HepG2 (cell line): ENCODE measurements around the gene ITGB5. TPM values are rescaled to one million over a fixed set of nuclear protein-coding genes. Genes with fewer than 3 reads are reported as not detected.

Experiments used
- CAMTA2 ChIP-seq: sonication (generic); formaldehyde crosslinking; IDR thresholded peaks from 2 replicates; pipeline ENCODE4 v1.4.0; 2020; ENCODE audit warnings: mild to moderate bottlenecking, missing genetic modification reagents, borderline replicate concordance
- FOXK1 ChIP-seq: sonication (generic); formaldehyde crosslinking; IDR thresholded peaks from 2 replicates; pipeline ENCODE4 v1.4.0; 2020; ENCODE audit warnings: low read depth, missing genetic modification reagents, borderline replicate concordance
- GTF3A ChIP-seq: sonication (generic); formaldehyde crosslinking; conservative IDR thresholded peaks from 2 replicates; pipeline ENCODE4 v1.4.0; 2020; ENCODE audit warnings: mild to moderate bottlenecking, missing genetic modification reagents
- HOXA5 ChIP-seq: sonication (generic); formaldehyde crosslinking; IDR thresholded peaks from 2 replicates; pipeline ENCODE4 v1.4.0; 2020; ENCODE audit warnings: missing genetic modification reagents
- JUND ChIP-seq: sonication (generic); formaldehyde crosslinking; IDR thresholded peaks from 2 replicates; pipeline ENCODE4 v1.8.0; 2022; ENCODE audit warnings: mild to moderate bottlenecking, missing genetic modification reagents
- KLF13 ChIP-seq: sonication (generic); formaldehyde crosslinking; IDR thresholded peaks from 2 replicates; pipeline ENCODE4 v1.4.0; 2020; ENCODE audit warnings: mild to moderate bottlenecking, missing genetic modification reagents
- MAX ChIP-seq: IDR thresholded peaks from 2 replicates; pipeline ENCODE4 v1.6.1; 2012; ENCODE audit warnings: inconsistent platforms
- MEIS2 ChIP-seq: sonication (generic); formaldehyde crosslinking; IDR thresholded peaks from 2 replicates; pipeline ENCODE4 v1.9.0; 2021; ENCODE audit warnings: mild to moderate bottlenecking, missing genetic modification reagents
- NCOA2 ChIP-seq: sonication (generic); formaldehyde crosslinking; IDR thresholded peaks from 2 replicates; pipeline ENCODE4 v1.8.0; 2022; ENCODE audit warnings: inconsistent platforms
- NFKBIZ ChIP-seq: IDR thresholded peaks from 2 replicates; pipeline ENCODE4 v1.6.1; 2018; ENCODE audit warnings: missing genetic modification reagents, missing compliant biosample characterization
- NR2F2 ChIP-seq: IDR thresholded peaks from 2 replicates; pipeline ENCODE4 v1.6.1; 2012; ENCODE audit warnings: low read depth, inconsistent platforms, borderline replicate concordance
- PHF21A ChIP-seq: sonication (generic); formaldehyde crosslinking; IDR thresholded peaks from 2 replicates; pipeline ENCODE4 v1.5.0; 2020; ENCODE audit warnings: mild to moderate bottlenecking, missing genetic modification reagents
- RFX3 ChIP-seq: IDR thresholded peaks from 2 replicates; pipeline ENCODE4 v1.6.1; 2016; ENCODE audit warnings: missing biosample characterization, missing genetic modification reagents
- RNF219 ChIP-seq: sonication (generic); formaldehyde crosslinking; IDR thresholded peaks from 2 replicates; pipeline ENCODE4 v1.5.0; 2020; ENCODE audit warnings: mild to moderate bottlenecking, missing genetic modification reagents
- RXRA ChIP-seq: sonication (generic); formaldehyde crosslinking; IDR thresholded peaks from 2 replicates; pipeline ENCODE4 v1.5.1; 2020; ENCODE audit warnings: missing genetic modification reagents
- SNRNP70 ChIP-seq: fragments of 200-400 bp; formaldehyde crosslinking; IDR thresholded peaks from 2 replicates; pipeline ENCODE4 v1.6.1; 2017; ENCODE audit warnings: mild to moderate bottlenecking, low read depth, low read length, moderate library complexity
- THAP11 ChIP-seq: IDR thresholded peaks from 2 replicates; pipeline ENCODE4 v1.6.1; 2016; ENCODE audit warnings: missing biosample characterization, missing genetic modification reagents
- TRIM24 ChIP-seq: sonication (generic); formaldehyde crosslinking; IDR thresholded peaks from 2 replicates; pipeline ENCODE4 v1.8.0; 2022; ENCODE audit warnings: mild to moderate bottlenecking, missing genetic modification reagents
- ZBTB46 ChIP-seq: sonication (generic); formaldehyde crosslinking; IDR thresholded peaks from 2 replicates; pipeline ENCODE4 v1.4.0; 2020; ENCODE audit warnings: mild to moderate bottlenecking, missing genetic modification reagents, borderline replicate concordance
- ZNF30 ChIP-seq: sonication (generic); formaldehyde crosslinking; IDR thresholded peaks from 2 replicates; pipeline ENCODE4 v1.5.0; 2020; ENCODE audit warnings: mild to moderate bottlenecking, missing genetic modification reagents
- ZNF710 ChIP-seq: sonication (generic); formaldehyde crosslinking; IDR thresholded peaks from 2 replicates; pipeline ENCODE4 v1.5.0; 2020; ENCODE audit warnings: mild to moderate bottlenecking, missing genetic modification reagents, borderline replicate concordance
- ZNF792 ChIP-seq: IDR thresholded peaks from 2 replicates; pipeline ENCODE4 v1.6.1; 2016
- ZUFSP ChIP-seq: sonication (generic); formaldehyde crosslinking; IDR thresholded peaks from 2 replicates; pipeline ENCODE4 v1.9.0; 2021; ENCODE audit warnings: missing genetic modification reagents, mild to moderate bottlenecking, borderline replicate concordance
- polyA plus RNA-seq, 8 experiments: library from polyadenylated mRNA; depleted of rRNA in 3 of 8; stranded (reverse) in 7 of 8; unstranded in 1 of 8; fragments of >200 nt; fragmentation: Illumina TruSeq in 4 of 8; extraction: Trizol in 4 of 8; gene quantifications; 2 replicates each; pipeline versions ENCODE4 v1.2.1 to v1.2.3, GENCODE V29; 2011 to 2016; ENCODE audit warnings: low read depth in 4 of 8, missing spikeins in 1 of 8, mixed read lengths in 1 of 8; ENCODE audit not compliant: insufficient read depth in 1 of 8
- total RNA-seq, 5 experiments: library from RNA; depleted of rRNA; stranded (reverse); fragments of >200 nt; fragmentation: Illumina TruSeq; extraction: Trizol; gene quantifications; 2 replicates each; pipeline ENCODE4 v1.2.3, GENCODE V29; 2016; ENCODE audit warnings: low read depth in 1 of 5

The ITGB5 gene
- total and polyA plus RNA-seq, 2 of the 13 experiments (the other 11 are each of a cell fraction or from before 2014, with no cell fraction given): 74.1 to 343 TPM

GRCh38 chr3:124878561-124879336 lies 8.4 kb downstream of the ITGB5 start (continued):
- no peak for TF ChIP-seq ZBTB46 (CRISPR knock-in tag)
- TF ChIP-seq FOXK1 (CRISPR knock-in tag): peak; percentile 73; the same call in 1 of the 2 replicates
- no peak for TF ChIP-seq RNF219 (CRISPR knock-in tag)
- peak; percentile 21; the same call in 1 of the 2 replicates for TF ChIP-seq THAP11 (CRISPR knock-in tag)
- no peak for TF ChIP-seq GTF3A (CRISPR knock-in tag)
- peak; percentile 67 for TF ChIP-seq PHF21A (CRISPR knock-in tag)
- no peak; the same call in 1 of the 2 replicates for TF ChIP-seq NR2F2
- TF ChIP-seq RXRA (CRISPR knock-in tag): peak; percentile 71; the same call in 1 of the 2 replicates
- peak; percentile 78 for TF ChIP-seq JUND
- no peak for TF ChIP-seq RFX3 (CRISPR knock-in tag)
- TF ChIP-seq SNRNP70: no peak
- peak; percentile 73; the same call in 1 of the 2 replicates for TF ChIP-seq MEIS2 (CRISPR knock-in tag)
- TF ChIP-seq HOXA5 (CRISPR knock-in tag): 0 out of 2 replicates have a peak, but pooled peaks have one; percentile 30
- no peak for TF ChIP-seq CAMTA2
- no peak for TF ChIP-seq NFKBIZ (CRISPR knock-in tag)
- no peak for TF ChIP-seq ZUFSP (CRISPR knock-in tag)
- peak; percentile 50; the same call in 1 of the 2 replicates for TF ChIP-seq ZNF792 (CRISPR knock-in tag)
- TF ChIP-seq KLF13 (CRISPR knock-in tag): no peak
- no peak for TF ChIP-seq TRIM24 (CRISPR knock-in tag)
- TF ChIP-seq ZNF710 (CRISPR knock-in tag): peak; percentile 70; the same call in 1 of the 2 replicates
- TF ChIP-seq MAX: no peak
- peak; percentile 74 for TF ChIP-seq NCOA2 (CRISPR knock-in tag)
- TF ChIP-seq ZNF30 (CRISPR knock-in tag): no peak
